Activated gamma-delta T cell (primary cell): ENCODE results near the gene TP53BP1.

Experiments used
- DNase-seq: peaks from one replicate; lab custom pipeline; 2025; lab: John Stamatoyannopoulos, UW

TP53BP1 gene

DNA sequence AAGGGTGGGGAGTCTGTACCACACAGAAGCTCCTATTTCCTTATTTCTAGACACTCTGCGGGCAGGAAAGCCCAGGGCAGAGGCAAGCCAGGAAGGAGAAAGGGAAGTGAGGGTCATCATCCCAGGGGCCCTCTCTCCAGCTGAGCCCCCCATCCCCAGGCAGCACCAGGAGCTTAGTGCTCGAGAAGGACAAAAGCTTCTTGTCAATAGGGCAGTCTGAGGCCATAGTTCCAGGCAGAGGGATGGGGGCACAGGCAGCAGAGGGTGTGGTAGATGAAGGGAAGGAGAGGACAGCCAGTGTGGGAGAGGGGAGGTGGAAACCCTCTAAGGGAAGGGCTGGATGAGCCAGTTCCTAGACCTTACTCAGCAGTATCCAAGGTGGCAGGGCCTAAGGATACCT, 27.2 kb upstream of the TP53BP1 start:
- no peak for DNase-seq

DNA sequence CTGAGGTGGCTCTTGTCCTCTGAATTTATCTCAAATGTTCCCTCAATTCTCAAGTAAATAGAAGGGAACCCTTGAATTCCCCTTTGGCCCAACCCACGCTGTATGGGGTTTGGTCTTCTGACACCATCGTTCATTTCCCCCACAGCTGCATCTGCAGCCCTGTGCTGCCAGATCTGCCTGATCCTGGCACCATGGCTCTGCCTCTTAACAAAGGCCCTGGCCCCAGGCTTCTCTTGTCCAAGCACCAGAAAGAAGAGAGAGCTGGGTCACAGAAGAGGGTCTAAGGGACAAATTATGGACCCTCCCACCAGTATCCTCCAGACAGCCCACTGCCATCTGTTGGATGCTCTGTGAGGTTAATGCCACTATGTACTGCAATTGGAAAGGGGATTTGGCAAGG, 26.2 kb upstream of the TP53BP1 start:
- DNase-seq: no peak

DNA sequence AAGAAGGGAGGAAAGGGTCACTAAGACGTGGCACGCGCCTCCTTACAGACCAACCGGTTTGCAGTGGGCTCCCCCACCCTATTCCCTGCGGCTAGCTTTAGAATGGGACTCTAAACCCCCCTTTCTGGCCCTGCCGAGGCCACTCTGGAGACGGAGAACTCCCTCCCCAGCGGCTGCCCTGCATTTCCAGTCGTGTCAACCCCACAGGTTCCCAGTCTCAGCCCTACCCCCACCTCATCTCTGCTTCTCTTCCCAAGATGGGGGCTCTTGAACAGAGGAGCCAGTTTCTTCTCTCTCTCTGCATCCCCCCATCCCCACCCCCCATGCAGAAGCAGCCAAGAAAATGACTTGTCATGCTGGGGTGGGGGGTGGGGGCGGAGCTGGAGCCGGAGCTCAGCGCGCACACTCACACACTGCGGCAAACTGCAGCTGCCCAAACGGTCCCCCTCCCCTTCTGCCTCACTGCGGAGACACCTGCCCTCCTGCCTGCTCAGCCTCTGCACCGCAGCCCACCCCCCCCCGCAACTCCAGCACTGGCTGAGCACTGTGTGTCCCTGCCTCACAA, 25.3 kb upstream of the TP53BP1 start:
- DNase-seq: no peak

DNA sequence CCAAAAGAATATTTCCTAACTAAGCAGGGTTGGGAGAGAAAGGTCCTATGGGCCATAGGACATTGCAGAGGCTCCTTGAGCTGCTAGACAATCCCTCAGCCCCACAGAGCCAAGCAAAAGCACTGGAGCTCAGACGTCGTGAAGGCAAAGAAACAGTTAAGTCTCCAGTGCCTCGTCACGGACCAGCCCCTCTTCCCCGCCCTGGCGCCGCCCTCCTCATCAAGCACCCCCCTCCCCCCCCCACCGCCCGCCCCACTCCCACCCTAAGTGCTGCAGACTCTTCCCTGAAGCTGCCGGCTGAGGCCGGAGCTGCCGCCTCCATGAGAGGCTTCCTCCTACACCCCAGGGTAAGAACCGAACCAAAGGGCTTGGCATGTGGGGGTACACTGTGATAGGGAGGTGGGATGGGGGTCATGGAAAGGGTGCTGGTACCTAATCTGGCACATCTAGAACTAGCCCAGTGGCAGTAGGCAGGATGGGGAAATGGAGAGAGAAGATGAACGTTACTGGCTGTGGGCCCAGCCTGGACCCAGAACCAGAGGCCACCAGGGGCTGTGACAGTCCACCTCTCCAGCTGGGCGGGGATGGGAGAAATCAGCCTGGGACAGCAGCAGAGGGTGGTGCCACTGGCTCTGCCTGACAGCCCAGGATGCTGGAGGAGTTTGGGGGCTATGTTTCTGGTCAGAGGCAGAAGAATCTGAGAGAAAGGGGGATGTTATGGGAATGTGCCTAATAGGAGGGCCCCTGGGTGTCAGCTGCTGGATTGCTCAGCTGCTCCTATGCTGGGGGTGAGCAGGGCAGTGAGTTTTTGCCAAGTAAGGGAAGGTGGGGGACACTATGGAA, 24.6 kb upstream of the TP53BP1 start, which contains the start of gene MAP1A:
Gene MAP1A (plus strand): TSS at position 255 of the 843 bp plus-strand sequence. CDS start 3,866 bp downstream, outside the sequence.
- DNase-seq: no peak

DNA sequence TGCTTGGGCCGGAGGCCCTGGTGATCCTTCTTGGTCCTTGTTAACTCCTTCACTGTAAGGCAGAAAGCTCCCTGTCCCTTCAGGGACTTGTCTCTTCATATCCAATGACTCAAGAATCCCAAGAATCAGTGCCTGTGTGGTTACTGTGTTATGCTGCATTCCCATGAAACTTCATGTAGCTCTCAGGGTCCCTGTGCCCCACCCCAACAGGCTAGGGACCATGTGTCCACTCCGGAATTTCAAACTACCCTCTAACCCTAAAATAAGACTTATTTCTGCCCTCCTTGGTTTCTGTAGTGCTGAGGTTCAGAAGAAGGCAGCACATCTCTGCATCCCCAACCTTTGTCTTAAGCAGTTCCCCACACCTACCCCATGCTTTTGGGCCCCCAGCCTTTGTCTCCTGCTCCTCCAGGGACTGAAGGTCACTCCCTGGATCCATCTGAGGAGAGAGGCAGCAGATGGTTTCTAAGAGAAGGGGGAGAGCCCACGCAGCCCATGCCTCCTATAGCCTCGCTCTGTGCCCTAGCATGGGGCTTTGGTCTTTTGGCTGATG, 23.9 kb upstream of the TP53BP1 start:
- no peak for DNase-seq

DNA sequence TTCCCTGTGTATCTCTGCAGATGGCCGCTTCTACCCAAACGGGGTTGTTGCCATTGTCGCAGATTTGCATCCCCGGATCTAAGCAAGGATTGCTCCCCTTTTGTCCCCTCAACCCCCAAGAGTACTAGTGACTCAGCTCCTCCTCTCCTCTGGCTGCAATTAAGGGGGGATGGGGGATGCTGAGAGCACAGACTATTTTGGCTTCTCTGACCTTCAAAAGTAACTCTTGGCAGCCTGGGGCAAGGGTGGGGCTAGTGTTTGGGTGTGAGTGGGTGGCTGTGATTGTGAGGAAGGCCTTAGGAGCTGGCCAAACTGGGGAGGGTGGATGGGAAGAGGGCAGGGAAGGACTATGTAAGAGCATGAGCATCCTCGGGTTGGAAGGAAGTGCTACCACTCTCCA, 23.2 kb upstream of the TP53BP1 start:
- no peak for DNase-seq

DNA sequence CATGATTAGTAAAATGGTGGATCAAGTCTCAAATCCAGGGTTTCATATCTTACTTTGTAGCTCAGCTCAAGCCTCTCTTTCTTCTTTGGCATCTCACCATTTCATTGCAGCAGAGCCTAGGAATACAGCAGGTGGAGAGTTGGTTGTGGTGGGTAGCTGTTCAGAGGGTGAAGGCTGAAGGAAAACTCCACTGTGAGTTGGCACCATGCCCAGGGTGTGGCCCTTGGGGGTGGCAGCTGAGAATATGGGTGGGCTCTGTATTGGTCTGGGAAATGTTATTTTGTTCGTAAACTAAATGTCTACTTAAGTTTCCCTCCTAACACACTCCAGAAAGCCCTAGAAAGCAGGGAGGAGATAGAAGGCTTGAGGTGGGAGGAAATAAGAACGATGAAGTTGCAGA, 22.8 kb upstream of the TP53BP1 start:
- no peak for DNase-seq

DNA sequence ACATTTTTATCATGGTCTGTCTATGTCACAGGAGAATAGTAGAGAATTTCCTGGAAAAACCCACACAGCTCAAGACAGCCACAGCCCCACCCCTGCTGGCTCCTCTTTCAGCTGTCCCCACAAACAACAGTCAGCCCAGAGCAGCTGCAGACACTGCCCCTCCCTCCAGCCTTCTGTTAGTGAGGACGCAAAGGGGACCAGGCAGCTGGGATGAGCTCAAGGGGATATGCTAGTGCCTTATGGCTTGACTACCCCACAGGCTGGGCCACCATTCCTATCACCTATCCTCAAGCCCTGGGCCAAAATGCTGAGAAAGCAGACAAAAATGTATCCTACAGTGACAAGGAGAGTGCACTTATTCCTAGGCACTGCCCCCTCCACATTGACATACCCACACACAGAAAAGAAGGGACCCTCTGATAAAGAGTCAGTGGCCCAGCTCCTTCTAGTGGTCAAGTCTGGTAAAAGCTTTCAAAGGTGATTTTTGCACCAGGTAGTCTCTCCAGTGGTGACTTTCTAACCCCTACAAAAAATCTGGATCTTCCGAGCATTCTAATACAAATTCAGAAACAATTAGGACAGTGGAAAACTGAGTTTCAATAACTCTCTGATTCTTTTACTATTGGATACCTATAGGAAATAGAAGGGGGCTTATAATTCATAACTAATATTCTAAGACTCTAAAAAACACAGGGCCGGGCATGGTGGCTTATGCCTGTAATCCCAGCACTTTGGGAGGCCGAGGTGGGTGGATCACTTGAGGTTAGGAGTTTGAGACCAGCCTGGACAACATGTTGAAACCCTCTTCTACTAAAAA, 21.5 kb upstream of the TP53BP1 start:
- no peak for DNase-seq

DNA sequence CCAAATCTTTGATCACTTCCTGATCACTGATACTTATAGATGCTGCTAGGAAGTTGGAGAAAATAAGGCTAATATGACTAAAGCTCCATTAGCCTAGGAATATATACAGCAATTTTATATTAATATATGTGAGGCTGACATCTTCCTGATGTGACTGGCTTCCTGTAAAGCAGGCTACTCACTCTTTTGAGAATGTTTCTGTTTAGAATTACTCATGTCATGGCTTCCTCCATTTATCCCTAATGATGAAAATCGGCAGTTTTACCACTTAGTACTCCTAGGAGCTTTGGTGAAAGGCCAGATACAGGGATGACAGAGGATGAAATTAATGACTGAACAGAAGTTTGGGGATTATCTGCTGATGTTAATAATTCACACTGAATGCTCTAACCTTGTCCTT, 20.6 kb upstream of the TP53BP1 start:
- DNase-seq: no peak

DNA sequence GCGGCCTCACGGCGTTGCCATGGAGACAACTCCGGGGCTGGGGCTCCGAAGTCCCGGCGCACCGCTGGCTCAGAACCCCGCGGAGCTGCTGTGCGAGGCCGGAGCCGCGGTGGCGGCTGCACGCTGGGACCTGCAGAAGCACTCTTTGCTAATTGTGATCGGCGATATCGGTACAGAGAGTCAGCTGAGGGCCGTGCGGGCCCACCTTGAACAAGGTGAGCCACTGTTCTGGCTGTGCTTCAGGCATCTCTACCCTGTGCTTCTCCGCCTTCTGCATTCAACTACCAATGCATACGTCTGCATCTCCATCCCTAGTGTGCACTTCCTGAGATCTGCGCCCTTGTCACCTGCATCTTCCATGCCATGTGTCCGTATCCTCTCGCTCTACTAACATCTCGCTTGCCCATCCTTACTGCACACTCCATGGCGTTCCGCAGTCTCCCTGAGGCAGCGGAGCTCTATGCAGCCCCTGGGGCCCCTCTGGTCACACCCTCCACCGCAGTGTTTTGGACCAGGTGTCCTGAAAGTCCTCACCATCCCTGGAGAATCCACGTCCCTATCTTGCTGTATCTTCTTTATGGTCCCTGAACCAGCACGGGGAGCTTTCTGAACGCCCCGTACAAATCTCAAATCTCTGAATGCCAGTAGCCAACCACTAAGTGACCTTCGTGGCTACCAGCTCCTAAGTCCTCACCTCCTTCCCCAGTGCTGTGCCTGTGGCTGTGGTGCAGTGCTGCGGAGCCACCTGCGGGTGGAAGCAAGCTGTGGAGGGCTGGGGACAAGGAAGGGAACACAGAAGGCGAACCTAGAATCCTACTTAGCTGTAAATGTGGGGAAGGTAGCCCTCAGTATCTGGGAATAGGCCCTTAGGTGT, 18.3 kb upstream of the TP53BP1 start:
- no peak for DNase-seq

DNA sequence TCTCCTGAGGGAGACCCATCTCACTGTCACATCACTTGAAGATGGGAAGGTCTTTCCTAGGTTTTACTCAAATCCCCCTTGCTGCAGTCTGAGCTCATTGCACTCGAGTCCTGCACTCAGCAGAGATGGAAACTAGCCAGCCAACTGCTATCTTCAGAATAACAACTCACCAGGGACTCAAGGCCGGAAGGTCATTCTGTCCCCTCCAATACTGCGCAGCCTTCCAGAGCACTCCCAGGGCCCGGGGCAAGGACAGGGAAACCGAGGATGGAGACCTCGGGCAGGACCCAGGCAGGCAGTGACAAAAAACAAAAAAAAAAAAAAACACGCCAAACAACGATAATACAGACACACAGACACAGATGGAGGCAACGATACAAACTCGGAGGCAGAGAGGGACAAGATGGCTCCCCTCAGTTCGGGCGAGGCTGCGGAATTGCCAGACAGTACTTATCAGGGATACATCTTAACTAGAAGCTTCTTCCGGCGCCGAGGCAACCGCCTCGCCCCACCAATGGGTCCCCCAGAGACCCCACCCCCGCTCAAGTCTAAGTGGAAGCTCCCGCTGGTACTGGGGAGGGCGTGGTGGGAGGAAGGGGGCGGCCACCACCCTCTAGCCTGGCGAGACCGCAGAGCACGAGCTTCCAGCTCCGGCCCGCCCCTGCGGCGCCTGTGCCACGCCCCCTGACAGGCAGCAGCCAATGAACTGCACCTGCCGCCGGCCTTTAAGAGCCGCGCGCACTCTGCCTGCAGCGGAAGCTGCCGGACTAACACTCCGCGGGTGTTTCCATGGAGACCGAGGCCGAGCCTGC, 17.4 kb upstream of the TP53BP1 start:
- DNase-seq: peak; percentile 96

DNA sequence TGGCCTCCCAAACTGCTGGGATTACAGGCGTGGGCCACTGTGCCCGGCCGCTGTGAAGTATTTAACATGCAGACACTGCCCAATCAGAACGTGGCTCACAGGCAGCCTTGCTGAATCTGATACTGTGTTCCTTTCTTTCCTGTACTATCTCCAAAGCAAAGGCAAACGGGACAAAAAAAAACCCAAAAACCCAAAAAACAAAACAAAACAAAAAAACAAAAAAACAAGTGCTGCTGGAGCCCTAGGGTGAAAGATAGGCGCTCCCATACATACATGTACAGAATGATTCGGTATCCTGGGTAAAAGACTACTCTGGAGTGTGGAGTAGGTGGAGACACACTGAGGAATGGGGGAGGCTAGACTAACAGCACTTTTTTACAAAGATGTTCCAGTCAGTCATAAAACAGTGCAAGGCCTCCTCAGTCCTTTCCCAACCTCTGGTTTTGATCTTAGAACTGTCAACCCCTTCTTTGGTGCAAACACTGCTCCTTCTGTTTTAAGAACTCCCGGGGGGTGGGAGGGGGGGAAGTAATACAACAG, 16.8 kb upstream of the TP53BP1 start:
- no peak for DNase-seq

DNA sequence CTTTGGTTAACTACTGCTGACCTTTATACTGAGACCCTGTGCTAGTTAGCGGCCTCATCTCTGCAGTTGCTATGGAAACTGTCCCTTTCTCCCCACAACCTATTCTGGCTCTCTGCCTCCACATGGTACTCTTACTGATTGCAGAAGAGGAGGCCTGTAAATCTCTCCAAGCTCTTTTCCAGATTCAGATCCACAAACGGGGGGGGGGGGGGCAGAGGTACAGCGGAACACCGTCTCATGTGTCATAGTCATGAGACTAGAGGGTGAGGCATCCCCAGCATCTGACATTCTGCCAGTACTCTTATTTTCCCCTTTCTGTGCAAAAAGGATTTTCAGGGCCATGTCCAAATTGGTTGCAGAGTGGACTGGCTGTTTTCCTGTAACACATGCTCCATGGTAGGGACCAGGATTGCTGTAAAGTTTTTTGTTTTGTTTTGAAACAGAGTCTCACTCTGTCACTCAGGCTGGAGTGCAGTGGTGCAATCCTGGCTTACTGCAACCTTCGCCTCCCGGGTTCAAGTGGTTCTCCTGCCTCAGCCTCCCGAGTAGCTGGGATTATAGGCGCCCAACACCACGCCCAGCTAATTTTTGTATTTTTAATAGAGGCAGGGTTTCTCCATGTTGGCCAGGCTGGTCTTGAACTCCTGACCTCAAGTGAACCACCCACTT, 16.2 kb upstream of the TP53BP1 start:
- no peak for DNase-seq

DNA sequence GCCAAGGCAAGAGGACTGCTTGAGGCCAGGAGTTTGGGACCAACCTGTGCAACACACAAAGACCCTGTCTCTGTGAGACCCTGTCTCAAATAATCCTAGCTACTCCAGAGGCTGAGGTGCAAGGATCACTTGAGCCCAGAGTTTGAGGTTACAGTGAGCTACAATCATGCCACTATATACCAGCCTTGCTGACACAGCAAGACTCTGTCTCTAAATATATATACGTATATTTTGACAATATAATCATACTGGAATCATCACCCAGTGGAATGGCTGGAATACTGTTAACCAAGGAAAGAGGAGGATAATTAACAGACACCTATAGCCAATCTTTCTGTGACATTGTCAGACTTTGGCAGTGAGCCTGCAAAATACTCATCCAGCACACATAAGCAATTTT, 15.5 kb upstream of the TP53BP1 start:
- no peak for DNase-seq

DNA sequence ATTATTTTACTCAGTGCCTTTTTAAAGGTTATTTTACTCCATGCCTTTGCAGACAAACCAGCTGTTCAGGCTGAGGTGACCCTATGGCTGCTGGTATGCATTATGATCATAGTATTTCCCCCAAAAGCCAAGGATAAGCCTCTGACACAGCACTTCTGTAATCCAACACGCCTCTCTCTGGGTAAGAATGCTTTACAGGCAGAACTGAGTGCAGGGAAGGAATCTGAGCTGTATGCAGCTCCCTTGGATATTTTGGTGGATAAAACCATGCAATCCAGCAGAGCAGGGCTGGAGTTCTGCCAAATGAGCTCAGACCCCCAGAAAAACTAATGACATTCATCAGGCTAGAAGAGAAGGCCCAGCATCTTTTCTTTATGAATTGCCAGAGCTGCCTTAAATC, 12.8 kb upstream of the TP53BP1 start:
- DNase-seq: no peak

DNA sequence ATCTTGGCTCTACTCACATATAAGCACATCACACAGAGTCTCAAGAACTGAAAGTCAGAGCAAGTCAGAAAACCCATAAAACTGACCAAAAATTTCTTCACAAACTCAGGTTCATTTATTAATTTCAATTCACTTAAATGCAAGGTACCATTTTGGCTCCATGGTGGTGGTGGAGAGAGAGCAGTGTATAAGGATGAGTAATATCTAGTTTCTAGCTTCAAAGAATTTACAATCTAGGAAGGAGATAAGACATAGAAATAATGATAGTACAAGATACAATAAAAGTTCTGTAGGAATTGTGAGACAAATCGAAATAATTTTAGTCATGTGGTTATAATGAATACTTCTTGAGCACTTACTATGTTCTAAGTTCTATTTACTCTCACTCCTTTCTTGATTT, 6.7 kb upstream of the TP53BP1 start:
- DNase-seq: no peak

DNA sequence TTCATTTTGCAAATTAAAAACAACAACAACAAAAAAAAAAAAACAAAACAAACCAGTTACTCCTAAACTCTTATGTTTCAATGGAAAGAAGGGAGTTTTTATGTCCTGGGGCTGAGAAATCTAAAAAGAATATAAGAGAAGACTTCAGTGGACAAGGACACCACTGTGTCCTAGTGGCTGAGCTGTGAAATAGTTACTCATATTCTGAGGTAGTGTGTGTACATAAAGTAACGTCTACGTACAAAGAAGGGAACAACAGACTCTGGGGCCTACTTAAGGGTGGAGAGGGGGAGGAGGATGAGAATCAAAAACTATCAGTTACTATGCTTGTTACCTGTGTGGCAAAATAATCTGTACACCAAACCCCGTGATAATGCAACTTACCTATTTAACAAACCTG, 6.0 kb upstream of the TP53BP1 start:
- DNase-seq: no peak

DNA sequence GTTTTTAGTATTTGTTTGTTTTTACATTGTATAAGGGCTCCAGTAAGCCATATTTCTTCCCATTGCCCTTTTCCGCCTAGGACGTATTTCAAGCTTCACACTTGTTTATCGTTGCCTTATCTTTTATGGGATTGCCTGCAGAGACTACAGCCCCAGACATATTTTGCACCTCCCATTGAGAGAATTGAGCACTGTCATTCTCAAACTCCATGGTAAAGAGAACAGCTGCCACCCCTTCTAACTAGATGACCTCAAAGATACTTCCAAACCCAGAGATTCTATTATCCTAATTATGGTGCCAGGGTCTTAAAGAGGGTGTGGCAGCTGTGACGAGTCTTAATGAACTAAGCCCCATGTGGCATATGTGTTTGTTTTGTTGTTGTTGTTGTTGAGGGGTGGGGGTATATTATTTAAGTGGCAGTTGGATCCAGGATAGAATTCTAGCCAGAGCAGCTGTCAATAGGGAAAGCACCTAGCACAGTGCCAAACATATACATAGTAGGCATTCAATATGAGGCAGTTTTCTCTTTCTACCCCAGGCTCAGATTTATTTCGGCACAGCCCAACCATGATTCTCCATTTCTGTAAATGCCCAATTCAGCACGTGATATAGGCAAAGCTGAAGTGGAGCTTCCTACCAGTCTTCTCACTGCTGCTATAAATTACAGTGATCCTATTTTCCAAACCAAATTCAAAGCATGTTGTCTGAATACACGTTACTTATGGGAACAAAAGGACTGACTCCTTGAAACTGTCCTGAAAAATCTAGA, 932 bp upstream of the TP53BP1 start:
- no peak for DNase-seq

DNA sequence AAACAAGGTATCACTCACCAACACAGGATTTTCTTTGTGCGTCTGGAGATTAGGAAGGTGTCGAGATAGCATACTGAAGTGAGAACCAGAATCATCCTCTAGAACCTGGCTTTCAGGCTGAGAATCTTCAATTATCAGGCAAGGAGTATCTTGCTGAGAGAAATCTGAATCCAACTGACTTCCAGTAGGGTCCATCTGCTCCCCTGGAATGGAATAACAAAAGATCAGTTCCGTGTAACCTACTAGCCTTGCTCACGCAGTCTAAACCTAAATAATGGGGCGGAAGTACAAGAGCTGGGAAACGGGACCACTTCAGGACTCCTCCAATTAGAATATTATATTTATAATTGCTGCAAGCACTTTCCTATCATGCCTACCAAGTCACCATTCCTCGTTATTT, 690 bp downstream of the TP53BP1 start:
- DNase-seq: no peak
